Temporal lobe (tissue), 1 donor: ENCODE results near the gene KIF3B. TPM values are rescaled to one million over a fixed set of nuclear protein-coding genes. Genes with fewer than 3 reads are reported as not detected.

Experiments
- total RNA-seq: library from RNA; depleted of rRNA; stranded (reverse); fragments of >200 nt; gene quantifications from one replicate; pipeline ENCODE4 v1.2.3, GENCODE V29; 2014

Gene KIF3B
- total RNA-seq, 1 donor from 2014 or later, result 94.2 TPM

Other genes starting within 250 kb of the KIF3B start
- 2.5 TPM for gene HCK, start 225.4 kb upstream of the KIF3B start, total RNA-seq
- gene TM9SF4, start 167.9 kb upstream of the KIF3B start, total RNA-seq, result 18.2 TPM
- 2.2 TPM for gene PLAGL2, start 69.9 kb upstream of the KIF3B start, total RNA-seq
- 13.8 TPM for gene POFUT1, start 69.8 kb upstream of the KIF3B start, total RNA-seq
- gene ASXL1, start 80.7 kb downstream of the KIF3B start, total RNA-seq, result 63.2 TPM